HepG2 (cell line): ENCODE measurements around the gene GRAMD4. TPM values are rescaled to one million over a fixed set of nuclear protein-coding genes. Genes with fewer than 3 reads are reported as not detected.
A peak's percentile ranks its signal among the peaks of the same experiment; 100 is the strongest.

ENCODE experiments used
- CHD4 ChIP-seq: fragments of 200-600 bp; sonication (generic); IDR thresholded peaks from 2 replicates; pipeline ENCODE4 v1.7.0; 2017; ENCODE audit warnings: mild to moderate bottlenecking, low read length, borderline replicate concordance
- FOXO1 ChIP-seq: sonication (generic); formaldehyde crosslinking; IDR thresholded peaks from 2 replicates; pipeline ENCODE4 v1.4.0; 2020; ENCODE audit warnings: missing genetic modification reagents
- HMG20B ChIP-seq: conservative IDR thresholded peaks from 2 replicates; pipeline ENCODE4 v1.6.1; 2016; ENCODE audit warnings: missing genetic modification reagents, missing compliant biosample characterization
- HMGA1 ChIP-seq: sonication (generic); formaldehyde crosslinking; conservative IDR thresholded peaks from 2 replicates; pipeline ENCODE4 v1.4.0; 2020; ENCODE audit warnings: missing genetic modification reagents
- ISL2 ChIP-seq: sonication (generic); formaldehyde crosslinking; IDR thresholded peaks from 2 replicates; pipeline ENCODE4 v1.5.0; 2020; ENCODE audit warnings: missing genetic modification reagents
- NBN ChIP-seq: fragments of 450-650 bp; conservative IDR thresholded peaks from 2 replicates; pipeline ENCODE4 v1.6.1; 2017
- NFE2L2 ChIP-seq: fragments of 150-350 bp; IDR thresholded peaks from 2 replicates; pipeline ENCODE4 v1.6.1; 2014; ENCODE audit warnings: low read length
- NFRKB ChIP-seq: fragments of 450-650 bp; IDR thresholded peaks from 2 replicates; pipeline ENCODE4 v1.6.1; 2017
- PAWR ChIP-seq: sonication (generic); formaldehyde crosslinking; IDR thresholded peaks from 2 replicates; pipeline ENCODE4 v1.4.0; 2020; ENCODE audit warnings: missing genetic modification reagents, mild to moderate bottlenecking, borderline replicate concordance
- RARG ChIP-seq: sonication (generic); formaldehyde crosslinking; IDR thresholded peaks from 2 replicates; pipeline ENCODE4 v1.4.0; 2020; ENCODE audit warnings: low read depth, mild to moderate bottlenecking, missing genetic modification reagents
- RFX1 ChIP-seq: fragments of 450-650 bp; IDR thresholded peaks from 2 replicates; pipeline ENCODE4 v1.6.1; 2017
- SETDB1 ChIP-seq: sonication (generic); formaldehyde crosslinking; IDR thresholded peaks from 2 replicates; pipeline ENCODE4 v1.5.1; 2020; ENCODE audit warnings: missing genetic modification reagents, mild to moderate bottlenecking, borderline replicate concordance
- SNAI1 ChIP-seq: sonication (generic); formaldehyde crosslinking; IDR thresholded peaks from 2 replicates; pipeline ENCODE4 v1.5.0; 2020; ENCODE audit warnings: mild to moderate bottlenecking, missing genetic modification reagents, borderline replicate concordance
- SOX6 ChIP-seq, 2 experiments: fragments of 450-650 bp in 1 of 2; sonication (generic) in 1 of 2; formaldehyde crosslinking in 1 of 2; IDR thresholded peaks; 2 replicates each; pipeline versions ENCODE4 v1.4.0 to v1.6.1; 2017 to 2020; ENCODE audit warnings: antibody characterized with exemption in 1 of 2, mild to moderate bottlenecking in 1 of 2, missing genetic modification reagents in 1 of 2
- STAT5B ChIP-seq: sonication (generic); formaldehyde crosslinking; IDR thresholded peaks from 2 replicates; pipeline ENCODE4 v1.4.0; 2020; ENCODE audit warnings: missing genetic modification reagents
- TRIM22 ChIP-seq: fragments of 450-650 bp; IDR thresholded peaks from 2 replicates; pipeline ENCODE4 v1.6.1; 2017
- ZFP90 ChIP-seq: sonication (generic); formaldehyde crosslinking; IDR thresholded peaks from 2 replicates; pipeline ENCODE4 v1.8.0; 2022; ENCODE audit warnings: missing genetic modification reagents, mild to moderate bottlenecking, inconsistent platforms, borderline replicate concordance
- ZFX ChIP-seq: sonication (generic); formaldehyde crosslinking; IDR thresholded peaks from 2 replicates; pipeline ENCODE4 v1.4.0; 2020; ENCODE audit warnings: mild to moderate bottlenecking, low read depth, missing genetic modification reagents, moderate library complexity
- ZFY ChIP-seq: sonication (generic); formaldehyde crosslinking; IDR thresholded peaks from 2 replicates; pipeline ENCODE4 v1.4.0; 2020; ENCODE audit warnings: missing genetic modification reagents
- ZMAT5 ChIP-seq: sonication (generic); formaldehyde crosslinking; IDR thresholded peaks from 2 replicates; pipeline ENCODE4 v1.5.0; 2020; ENCODE audit warnings: mild to moderate bottlenecking, low read depth, missing genetic modification reagents, borderline replicate concordance
- ZNF124 ChIP-seq: sonication (generic); formaldehyde crosslinking; IDR thresholded peaks from 2 replicates; pipeline ENCODE4 v1.4.0; 2020; ENCODE audit warnings: missing genetic modification reagents
- ZNF207 ChIP-seq: fragments of 450-650 bp; IDR thresholded peaks from 2 replicates; pipeline ENCODE4 v1.6.1; 2016; ENCODE audit warnings: antibody characterized with exemption, borderline replicate concordance
- ZNF232 ChIP-seq: sonication (generic); formaldehyde crosslinking; IDR thresholded peaks from 2 replicates; pipeline ENCODE4 v1.4.0; 2020; ENCODE audit warnings: missing genetic modification reagents, borderline replicate concordance
- ZNF260 ChIP-seq: sonication (generic); formaldehyde crosslinking; IDR thresholded peaks from 2 replicates; pipeline ENCODE4 v1.4.0; 2020; ENCODE audit warnings: missing genetic modification reagents, low read depth, mild to moderate bottlenecking, borderline replicate concordance
- ZNF263 ChIP-seq: sonication (generic); formaldehyde crosslinking; IDR thresholded peaks from 2 replicates; pipeline ENCODE4 v1.4.0; 2020; ENCODE audit warnings: missing genetic modification reagents
- ZNF431 ChIP-seq: sonication (generic); formaldehyde crosslinking; IDR thresholded peaks from 2 replicates; pipeline ENCODE4 v1.9.0; 2022; ENCODE audit warnings: missing genetic modification reagents, low read depth, mild to moderate bottlenecking, borderline replicate concordance
- ZNF598 ChIP-seq: sonication (generic); formaldehyde crosslinking; IDR thresholded peaks from 2 replicates; pipeline ENCODE4 v1.5.1; 2020; ENCODE audit warnings: mild to moderate bottlenecking, missing genetic modification reagents, borderline replicate concordance
- ZSCAN29 ChIP-seq: sonication (generic); formaldehyde crosslinking; conservative IDR thresholded peaks from 2 replicates; pipeline ENCODE4 v1.4.0; 2020; ENCODE audit warnings: mild to moderate bottlenecking, missing genetic modification reagents
- polyA plus RNA-seq, 8 experiments: library from polyadenylated mRNA; depleted of rRNA in 3 of 8; stranded (reverse) in 7 of 8; unstranded in 1 of 8; fragments of >200 nt; fragmentation: Illumina TruSeq in 4 of 8; extraction: Trizol in 4 of 8; gene quantifications; 2 replicates each; pipeline versions ENCODE4 v1.2.1 to v1.2.3, GENCODE V29; 2011 to 2016; ENCODE audit warnings: low read depth in 4 of 8, missing spikeins in 1 of 8, mixed read lengths in 1 of 8; ENCODE audit not compliant: insufficient read depth in 1 of 8
- total RNA-seq, 5 experiments: library from RNA; depleted of rRNA; stranded (reverse); fragments of >200 nt; fragmentation: Illumina TruSeq; extraction: Trizol; gene quantifications; 2 replicates each; pipeline ENCODE4 v1.2.3, GENCODE V29; 2016; ENCODE audit warnings: low read depth in 1 of 5
- TF ChIP-seq, protein P1 (sequence below): sonication (generic); formaldehyde crosslinking; conservative IDR thresholded peaks from 2 replicates; pipeline ENCODE4 v1.4.0; 2020; ENCODE audit warnings: missing genetic modification reagents
- TF ChIP-seq, protein P2 (sequence below): sonication (generic); formaldehyde crosslinking; IDR thresholded peaks from 2 replicates; pipeline ENCODE4 v1.4.0; 2020; ENCODE audit warnings: mild to moderate bottlenecking, missing genetic modification reagents

GRAMD4 gene
- total and polyA plus RNA-seq, 2 of the 13 experiments (the other 11 are each of a cell fraction or from before 2014, with no cell fraction given), result 15.2 to 15.7 TPM

GRCh38 chr22:46612904-46613605, 7.1 kb upstream of the GRAMD4 start (continued):
- TF ChIP-seq SNAI1 (CRISPR knock-in tag) (no peak), ZNF263 (CRISPR knock-in tag) (peak; percentile 47; the same call in 1 of the 2 replicates), HMG20B (CRISPR knock-in tag) (no peak), ZNF598 (CRISPR knock-in tag) (0 out of 2 replicates have a peak, but pooled peaks have one; percentile 61), FOXO1 (CRISPR knock-in tag) (no peak), HMGA1 (no peak), ZNF232 (CRISPR knock-in tag) (peak; percentile 74; the same call in 1 of the 2 replicates), STAT5B (no peak), CHD4 (no peak), ZNF260 (CRISPR knock-in tag) (no peak), ZFX (CRISPR knock-in tag) (peak; percentile 85), NFRKB (no peak), RARG (CRISPR knock-in tag) (no peak), ISL2 (peak; percentile 63), PAWR (no peak), ZMAT5 (CRISPR knock-in tag) (0 out of 2 replicates have a peak, but pooled peaks have one; percentile 32), SOX6 (IDR thresholded peaks at IDR 0.05) (no peak), SOX6 (CRISPR knock-in tag; IDR thresholded peaks at IDR 0.05) (peak; percentile 63), NBN (no peak), ZNF431 (CRISPR knock-in tag) (0 out of 2 replicates have a peak, but pooled peaks have one; percentile 34), ZSCAN29 (CRISPR knock-in tag) (0 out of 2 replicates have a peak, but pooled peaks have one; percentile 45), NFE2L2 (no peak), RFX1 (no peak), ZFY (peak; percentile 80), ZNF207 (no peak), TRIM22 (no peak), ZFP90 (peak; percentile 50; the same call in 1 of the 2 replicates), ZNF124 (CRISPR knock-in tag) (no peak), SETDB1 (CRISPR knock-in tag) (no peak)
- TF ChIP-seq, protein P1, sequence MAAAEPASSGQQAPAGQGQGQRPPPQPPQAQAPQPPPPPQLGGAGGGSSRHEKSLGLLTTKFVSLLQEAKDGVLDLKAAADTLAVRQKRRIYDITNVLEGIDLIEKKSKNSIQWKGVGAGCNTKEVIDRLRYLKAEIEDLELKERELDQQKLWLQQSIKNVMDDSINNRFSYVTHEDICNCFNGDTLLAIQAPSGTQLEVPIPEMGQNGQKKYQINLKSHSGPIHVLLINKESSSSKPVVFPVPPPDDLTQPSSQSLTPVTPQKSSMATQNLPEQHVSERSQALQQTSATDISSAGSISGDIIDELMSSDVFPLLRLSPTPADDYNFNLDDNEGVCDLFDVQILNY (CRISPR knock-in tag), result no peak
- TF ChIP-seq, protein P2, sequence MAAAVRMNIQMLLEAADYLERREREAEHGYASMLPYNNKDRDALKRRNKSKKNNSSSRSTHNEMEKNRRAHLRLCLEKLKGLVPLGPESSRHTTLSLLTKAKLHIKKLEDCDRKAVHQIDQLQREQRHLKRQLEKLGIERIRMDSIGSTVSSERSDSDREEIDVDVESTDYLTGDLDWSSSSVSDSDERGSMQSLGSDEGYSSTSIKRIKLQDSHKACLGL (CRISPR knock-in tag), result 0 out of 2 replicates have a peak, but pooled peaks have one; percentile 27
